ENCODE measurements around the gene IGIP. TPM values are rescaled to one million over a fixed set of nuclear protein-coding genes. Genes with fewer than 3 reads are reported as not detected.

Gene IGIP
- 2.9 and 5.1 TPM in 2 replicates for total RNA-seq

GRCh38 chr5:140125637-140126036, at the start of gene IGIP:
TSS of gene IGIP (plus strand) at chr5:140125937. CDS start at chr5:140128477, 2,540 bp downstream.

GRCh38 chr5:140113699-140114263, 12.0 kb upstream of the IGIP start, which contains the start of gene PURA:
TSS of gene PURA (plus strand) at chr5:140114109. CDS start at chr5:140114182, 73 bp downstream.

GRCh38 chr5:140174465-140175366, 49.0 kb downstream of the IGIP start, which contains the start of gene CYSTM1:
TSS of gene CYSTM1 (plus strand) at chr5:140175188. CDS start at chr5:140194466, 19,278 bp downstream.

Other genes with a start within 250 kb of the IGIP start
- 0.24 and 0.64 TPM in 2 replicates for gene NRG2, start 82.6 kb upstream of the IGIP start, total RNA-seq
- gene PURA, start 11.8 kb upstream of the IGIP start, total RNA-seq: 5.5 and 8.1 TPM in 2 replicates
- gene CYSTM1, start 49.3 kb downstream of the IGIP start, total RNA-seq: 19.3 and 52.4 TPM in 2 replicates
- 46.5 and 63.9 TPM in 2 replicates for gene PFDN1, start 177.2 kb downstream of the IGIP start, total RNA-seq
- gene HBEGF, start 220.7 kb downstream of the IGIP start, total RNA-seq: 26.9 and 66.3 TPM in 2 replicates
- 0.21 TPM in 1 of 2 replicates, not detected in the other for gene SLC4A9, start 234.3 kb downstream of the IGIP start, total RNA-seq